A673 (cell line): ENCODE data around the gene C1QTNF8.

Source experiments
- EZH2 ChIP-seq: fragments of 200-600 bp; sonication (generic); IDR thresholded peaks from 2 replicates; pipeline ENCODE4 v1.6.1; 2017; ENCODE audit warnings: borderline replicate concordance, low read depth, mild to moderate bottlenecking, mixed read lengths, antibody characterized with exemption, low read length; ENCODE audit not compliant: poor library complexity, severe bottlenecking
- TF ChIP-seq, protein P1 (sequence below): fragments of 300-800, 200-600 bp; sonication (generic); conservative IDR thresholded peaks from 2 replicates; pipeline ENCODE4 v1.5.1; 2017; ENCODE audit warnings: low read depth, mild to moderate bottlenecking, antibody characterized with exemption, low read length, moderate library complexity, mixed read lengths

DNA sequence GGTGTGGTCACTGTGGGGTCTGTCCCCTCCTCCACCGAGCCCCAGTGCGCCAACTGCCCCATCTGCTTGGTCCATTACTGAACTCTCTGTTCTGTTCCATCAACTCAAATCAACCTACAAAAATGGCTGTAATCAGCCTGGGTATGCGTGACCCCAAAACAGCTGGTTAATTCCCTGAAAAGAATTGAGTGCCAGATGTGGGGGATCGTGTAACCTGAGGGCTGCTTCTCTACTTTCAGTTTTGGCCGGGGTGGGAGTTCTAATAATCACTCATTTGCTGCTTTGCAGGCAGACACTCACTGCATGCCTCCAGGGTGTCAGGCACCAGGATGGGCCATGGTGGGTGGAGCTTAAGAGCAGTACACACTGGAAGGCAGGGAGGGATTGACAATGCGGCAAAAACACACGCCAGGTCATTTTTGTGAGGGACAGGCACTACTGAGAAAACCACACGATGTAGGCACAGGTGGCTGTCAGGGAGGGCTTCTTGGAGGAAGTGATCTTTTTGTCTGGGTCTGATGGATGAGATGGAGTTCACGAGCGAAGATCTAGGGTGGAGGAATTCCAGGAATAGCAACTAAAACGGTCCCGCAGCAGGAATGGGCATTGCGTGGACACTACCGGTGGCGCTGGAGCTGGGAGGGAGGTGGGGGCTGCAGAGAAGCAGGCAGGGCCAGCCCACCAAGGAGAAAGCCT, 53.8 kb downstream of the C1QTNF8 start:
- TF ChIP-seq, protein P1, sequence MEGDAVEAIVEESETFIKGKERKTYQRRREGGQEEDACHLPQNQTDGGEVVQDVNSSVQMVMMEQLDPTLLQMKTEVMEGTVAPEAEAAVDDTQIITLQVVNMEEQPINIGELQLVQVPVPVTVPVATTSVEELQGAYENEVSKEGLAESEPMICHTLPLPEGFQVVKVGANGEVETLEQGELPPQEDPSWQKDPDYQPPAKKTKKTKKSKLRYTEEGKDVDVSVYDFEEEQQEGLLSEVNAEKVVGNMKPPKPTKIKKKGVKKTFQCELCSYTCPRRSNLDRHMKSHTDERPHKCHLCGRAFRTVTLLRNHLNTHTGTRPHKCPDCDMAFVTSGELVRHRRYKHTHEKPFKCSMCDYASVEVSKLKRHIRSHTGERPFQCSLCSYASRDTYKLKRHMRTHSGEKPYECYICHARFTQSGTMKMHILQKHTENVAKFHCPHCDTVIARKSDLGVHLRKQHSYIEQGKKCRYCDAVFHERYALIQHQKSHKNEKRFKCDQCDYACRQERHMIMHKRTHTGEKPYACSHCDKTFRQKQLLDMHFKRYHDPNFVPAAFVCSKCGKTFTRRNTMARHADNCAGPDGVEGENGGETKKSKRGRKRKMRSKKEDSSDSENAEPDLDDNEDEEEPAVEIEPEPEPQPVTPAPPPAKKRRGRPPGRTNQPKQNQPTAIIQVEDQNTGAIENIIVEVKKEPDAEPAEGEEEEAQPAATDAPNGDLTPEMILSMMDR = no peak
- TF ChIP-seq EZH2 = no peak
